Endothelial cell (in vitro differentiated cells): ENCODE results near the gene COA7. TPM values are rescaled to one million over a fixed set of nuclear protein-coding genes. Genes with fewer than 3 reads are reported as not detected.
"Not testable (repeated sequence)": the region's sequence is repeated elsewhere in the genome, so short reads cannot be mapped to it uniquely, and the experiment has no call there.

ENCODE experiments used
- DNase-seq: peaks from one replicate; pipeline ENCODE4 v3.0.0; 2021; ENCODE audit warnings: low spot score
- H3K27ac Mint-ChIP-seq: one replicate; pipeline ENCODE4 v1.8.0; 2021; ENCODE audit warnings: mixed read lengths, inconsistent platforms; ENCODE audit not compliant: unreplicated experiment
- H3K27me3 Mint-ChIP-seq: one replicate; pipeline ENCODE4 v1.8.0; 2021; ENCODE audit warnings: mild to moderate bottlenecking, moderate library complexity, mixed read lengths, inconsistent platforms; ENCODE audit not compliant: unreplicated experiment
- H3K36me3 Mint-ChIP-seq: one replicate; pipeline ENCODE4 v1.8.0; 2021; ENCODE audit warnings: mild to moderate bottlenecking, low read depth, mixed read lengths, inconsistent platforms; ENCODE audit not compliant: unreplicated experiment
- H3K4me1 Mint-ChIP-seq: one replicate; pipeline ENCODE4 v1.8.0; 2021; ENCODE audit warnings: mild to moderate bottlenecking, mixed read lengths, inconsistent platforms; ENCODE audit not compliant: unreplicated experiment
- H3K4me3 Mint-ChIP-seq: one replicate; pipeline ENCODE4 v1.8.0; 2021; ENCODE audit warnings: mild to moderate bottlenecking, mixed read lengths, inconsistent platforms; ENCODE audit not compliant: unreplicated experiment
- H3K9me3 Mint-ChIP-seq: one replicate; pipeline ENCODE4 v1.8.0; 2021; ENCODE audit warnings: mixed read lengths, inconsistent platforms; ENCODE audit not compliant: unreplicated experiment
- CTCF ChIP-seq: fragments of 200-600 bp; sonication (generic); IDR thresholded peaks from one replicate; pipeline ENCODE4 v1.5.0; 2021; ENCODE audit warnings: antibody characterized with exemption; ENCODE audit not compliant: unreplicated experiment
- total RNA-seq: library from RNA; stranded (reverse); fragmentation: NEBNext Ultra II Directional; extraction: Animal tissue kit (Norgen Biotek cat#: 25700); gene quantifications from one replicate; pipeline ENCODE4 v1.2.1, GENCODE V29; 2021; ENCODE audit not compliant: unreplicated experiment

Gene COA7
- total RNA-seq, 1 donor from 2014 or later = 14.4 TPM

GRCh38 chr1:52723260-52723659, 25.1 kb upstream of the COA7 start:
- Mint-ChIP-seq H3K4me1 (peaks cover 15% of the 10 kb centered on the region), H3K27me3 (peaks cover 3% of the 10 kb centered on the region), H3K36me3 (peaks cover 4% of the 10 kb centered on the region), H3K9me3 (no peaks in the 10 kb centered on the region), H3K27ac (no peak overlapping the region), H3K4me3 (no peak overlapping the region)
- no peak for DNase-seq
- TF ChIP-seq CTCF = no peak

GRCh38 chr1:52715296-52715695, 17.1 kb upstream of the COA7 start:
- not testable (repeated sequence) for H3K4me3 Mint-ChIP-seq, H3K36me3 Mint-ChIP-seq, H3K9me3 Mint-ChIP-seq, DNase-seq, H3K27me3 Mint-ChIP-seq, H3K27ac Mint-ChIP-seq, H3K4me1 Mint-ChIP-seq

GRCh38 chr1:52713590-52713989, 15.4 kb upstream of the COA7 start:
- Mint-ChIP-seq H3K9me3 (no peaks in the 10 kb centered on the region), H3K27ac (no peak overlapping the region), H3K36me3 (no peaks in the 10 kb centered on the region), H3K27me3 (peaks cover 1% of the 10 kb centered on the region), H3K4me3 (no peak overlapping the region), H3K4me1 (peaks cover 9% of the 10 kb centered on the region)
- TF ChIP-seq CTCF = no peak
- no peak for DNase-seq

GRCh38 chr1:52709016-52709415, 10.9 kb upstream of the COA7 start:
- peaks cover 9% of the 10 kb centered on the region for H3K4me1 Mint-ChIP-seq

GRCh38 chr1:52707927-52708655, 9.9 kb upstream of the COA7 start:
- TF ChIP-seq CTCF = no peak
- H3K4me1 Mint-ChIP-seq = peaks cover 12% of the 10 kb centered on the region
- H3K9me3 Mint-ChIP-seq = no peaks in the 10 kb centered on the region
- DNase-seq = no peak
- no peaks in the 10 kb centered on the region for H3K36me3 Mint-ChIP-seq
- H3K27ac Mint-ChIP-seq = no peak overlapping the region
- H3K4me3 Mint-ChIP-seq = no peak overlapping the region
- no peaks in the 10 kb centered on the region for H3K27me3 Mint-ChIP-seq

More at GRCh38 chr1:52709016-52709415, 10.9 kb upstream of the COA7 start:
- no peak for TF ChIP-seq CTCF
- H3K27me3 Mint-ChIP-seq = no peaks in the 10 kb centered on the region
- H3K36me3 Mint-ChIP-seq = no peaks in the 10 kb centered on the region
- H3K9me3 Mint-ChIP-seq = no peaks in the 10 kb centered on the region
- H3K27ac Mint-ChIP-seq = no peak overlapping the region
- no peak overlapping the region for H3K4me3 Mint-ChIP-seq
- no peak for DNase-seq
